GM12878 (cell line): ENCODE results near the gene IL3. TPM values are rescaled to one million over a fixed set of nuclear protein-coding genes. Genes with fewer than 3 reads are reported as not detected.

ENCODE experiments used
- ATAC-seq: fragments of 200-7000 bp; cut with Tn5 transposase; 3 replicates; pipeline ENCODE4 v1.9.1; 2020; ENCODE audit warnings: mild to moderate bottlenecking, moderate library complexity
- BruUV-seq: library from RNA; stranded (reverse); fragments of 400-500 nt; replicated peaks from 2 replicates; lab custom pipeline; 2021; lab: Mats Ljungman, UMichigan
- CTCF ChIA-PET: fragments of 300-600 bp; sonication (Branson Sonifier 250); formaldehyde crosslinking; extraction: SDS; loops from one replicate; lab custom pipeline; 2021; ENCODE audit warnings: inconsistent platforms; lab: Yijun Ruan, JAX
- POLR2A ChIA-PET: fragments of 350-600 bp; formaldehyde crosslinking; extraction: SDS; loops from one replicate; lab custom pipeline; 2021; ENCODE audit warnings: inconsistent platforms; lab: Charles Lee
- RAD21 ChIA-PET: fragments of 300-600 bp; sonication (Branson Sonifier 250); formaldehyde crosslinking; loops from one replicate; lab custom pipeline; 2023; ENCODE audit warnings: antibody characterized with exemption; ENCODE audit not compliant: unreplicated experiment; lab: Charles Lee
- SMC1A ChIA-PET: fragments of 300-600 bp; sonication (Branson Sonifier 250); formaldehyde crosslinking; loops from one replicate; lab custom pipeline; 2023; ENCODE audit not compliant: unreplicated experiment, uncharacterized antibody; lab: Charles Lee
- DNase-seq: peaks from one replicate; pipeline ENCODE4 v3.0.0-alpha.2; 2011; ENCODE audit warnings: low read depth, low spot score
- FAIRE-seq: peaks from 3 replicates; lab custom pipeline; 2011; peaks lifted over from hg19 to GRCh38; lab: Jason Lieb, UNC
- H2AFZ ChIP-seq: 2 replicates; pipeline ENCODE4 v1.6.0; 2011; ENCODE audit warnings: low read depth, low read length, control low read depth; ENCODE audit not compliant: control insufficient read depth
- H3K27ac ChIP-seq: 2 replicates; pipeline ENCODE4 v1.5.1; 2011; ENCODE audit warnings: control low read depth; ENCODE audit not compliant: control insufficient read depth, insufficient read depth
- H3K27me3 ChIP-seq, 2 experiments: replicated peaks in 1 of 2; 2 replicates each; pipeline versions ENCODE4 v1.6.0 to v1.6.1; 2011; ENCODE audit warnings: low read length in 1 of 2; ENCODE audit not compliant: control insufficient read depth in 2 of 2, insufficient read depth in 2 of 2
- H3K36me3 ChIP-seq, 2 experiments: 2 replicates each; pipeline ENCODE4 v1.5.1; 2011; ENCODE audit warnings: low read length in 1 of 2; ENCODE audit not compliant: control insufficient read depth in 2 of 2, insufficient read depth in 2 of 2
- H3K4me1 ChIP-seq: 2 replicates; pipeline ENCODE4 v1.6.1; 2011; ENCODE audit warnings: mild to moderate bottlenecking, low read length, moderate library complexity, mixed read lengths; ENCODE audit not compliant: control insufficient read depth, insufficient read depth
- H3K4me2 ChIP-seq: 2 replicates; pipeline ENCODE4 v1.6.0; 2011; ENCODE audit warnings: control low read depth; ENCODE audit not compliant: control insufficient read depth, insufficient read depth
- H3K4me3 ChIP-seq: fragments of 200-600 bp; sonication (generic); 2 replicates; pipeline ENCODE4 v1.5.1; 2016
- H3K79me2 ChIP-seq: 2 replicates; pipeline ENCODE4 v1.6.0; 2011; ENCODE audit warnings: low read length; ENCODE audit not compliant: control insufficient read depth, insufficient read depth
- H3K9ac ChIP-seq: 2 replicates; pipeline ENCODE4 v1.8.0; 2011; ENCODE audit warnings: low read length, control low read depth, mixed read lengths; ENCODE audit not compliant: control insufficient read depth, insufficient read depth
- H3K9me3 ChIP-seq: replicated peaks from 3 replicates; pipeline ENCODE4 v1.5.1; 2011; ENCODE audit warnings: mild to moderate bottlenecking, low read length; ENCODE audit not compliant: control insufficient read depth, insufficient read depth
- H4K20me1 ChIP-seq: 2 replicates; pipeline ENCODE4 v1.6.0; 2011; ENCODE audit not compliant: control insufficient read depth, insufficient read depth
- CBX3 ChIP-seq: fragments of 200-600 bp; sonication (generic); IDR thresholded peaks from 2 replicates; pipeline ENCODE4 v1.6.1; 2016; ENCODE audit warnings: low read depth, borderline replicate concordance
- CTCF ChIP-seq, 3 experiments: IDR thresholded peaks in 2 of 3; conservative IDR thresholded peaks in 1 of 3; 2 replicates each; pipeline ENCODE4 v1.5.1; 2011; ENCODE audit warnings: low read depth in 3 of 3, low read length in 3 of 3, mild to moderate bottlenecking in 3 of 3, control low read depth in 2 of 3, moderate library complexity in 2 of 3, inconsistent platforms in 1 of 3, mixed read lengths in 1 of 3; ENCODE audit not compliant: control insufficient read depth in 2 of 3, insufficient read depth in 1 of 3; ENCODE audit errors: extremely low read depth in 1 of 3
- ELK1 ChIP-seq: IDR thresholded peaks from 2 replicates; pipeline ENCODE4 v1.6.1; 2012; ENCODE audit warnings: low read depth, low read length, improper control_type of control experiment
- HSF1 ChIP-seq: fragments of 150-350 bp; IDR thresholded peaks from 2 replicates; pipeline ENCODE4 v1.6.1; 2014; ENCODE audit warnings: mild to moderate bottlenecking, low read depth, low read length
- IRF3 ChIP-seq: fragments of 450-650 bp; IDR thresholded peaks from 2 replicates; pipeline ENCODE4 v1.6.1; 2014; ENCODE audit warnings: mild to moderate bottlenecking
- IRF5 ChIP-seq: fragments of 450-650 bp; IDR thresholded peaks from 2 replicates; pipeline ENCODE4 v1.6.1; 2017; ENCODE audit warnings: borderline replicate concordance
- MAX ChIP-seq: IDR thresholded peaks from 2 replicates; pipeline ENCODE4 v1.6.1; 2012; ENCODE audit warnings: low read depth, low read length, improper control_type of control experiment
- NFIC ChIP-seq: IDR thresholded peaks from 2 replicates; pipeline ENCODE4 v1.6.1; 2012; ENCODE audit warnings: low read depth, mild to moderate bottlenecking, inconsistent platforms, low read length, moderate library complexity
- RBBP5 ChIP-seq: fragments of 200-600 bp; sonication (generic); conservative IDR thresholded peaks from 2 replicates; pipeline ENCODE4 v1.6.1; 2016
- SKIL ChIP-seq: fragments of 450-650 bp; IDR thresholded peaks from 2 replicates; pipeline ENCODE4 v1.6.1; 2017; ENCODE audit warnings: mild to moderate bottlenecking, low read depth, inconsistent platforms; ENCODE audit not compliant: poor library complexity, severe bottlenecking
- SMARCA5 ChIP-seq: fragments of 450-650 bp; IDR thresholded peaks from 2 replicates; pipeline ENCODE4 v1.6.1; 2017; ENCODE audit warnings: mild to moderate bottlenecking
- SUPT20H ChIP-seq: IDR thresholded peaks from 2 replicates; pipeline ENCODE4 v1.6.1; 2011; ENCODE audit warnings: low read depth, mild to moderate bottlenecking, low read length, moderate library complexity, borderline replicate concordance; ENCODE audit not compliant: control insufficient read depth
- WGBS: methylation state at CpG from one replicate; pipeline ENCODE4 v1.1.6; 2016; ENCODE audit warnings: low lambda C conversion rate; ENCODE audit not compliant: insufficient replicate concordance, insufficient coverage; ENCODE audit errors: missing lambda C conversion rate; 5-methylcytosine and 5-hydroxymethylcytosine counted together
- in situ Hi-C: fragments of 300-500 bp; cut with MboI; formaldehyde crosslinking; loops from 9 replicates; pipeline ENCODE4 v1.14.3; 2018; ENCODE audit warnings: mixed read lengths
- intact Hi-C: fragments of 100-400 bp; cut with micrococcal nuclease; formaldehyde crosslinking; loops from one replicate; pipeline ENCODE4 v1.14.2; 2022; ENCODE audit not compliant: unreplicated experiment
- polyA plus RNA-seq, 11 experiments: library from polyadenylated mRNA; depleted of rRNA in 4 of 11; unstranded in 6 of 11; stranded (reverse) in 5 of 11; fragments of >200 nt; fragmentation: Nextera tagmentation in 4 of 11; fragmentation: Illumina TruSeq in 1 of 11; extraction: Ambion mirVana in 4 of 11; extraction: Trizol in 1 of 11; gene quantifications; 1 replicate in 1 of 11; 2 replicates in 10 of 11; pipeline versions ENCODE4 v1.2.1 to v1.2.3, GENCODE V29; 2011 to 2016; ENCODE audit warnings: inconsistent platforms in 2 of 11, missing spikeins in 2 of 11, low read depth in 1 of 11
- total RNA-seq, 4 experiments: library from RNA; depleted of rRNA in 3 of 4; stranded (reverse); fragments of >200 nt in 3 of 4; fragmentation: Illumina TruSeq in 1 of 4; extraction: Trizol in 1 of 4; gene quantifications; 2 replicates each; pipeline versions ENCODE4 v1.2.1 to v1.2.3, GENCODE V29; 2013 to 2021

The IL3 gene
- total and polyA plus RNA-seq, 10 of the 15 experiments (the other 5 are each of a cell fraction or from before 2014, with no cell fraction given) = not detected

- ATAC-seq = no peak
- no peaks in the 10 kb centered on the region for H3K36me3 ChIP-seq
- no peak overlapping the region for H3K4me2 ChIP-seq
- in situ Hi-C loops (no loop called here), intact Hi-C loops (no loop called here)
- SMC1A ChIA-PET = interaction anchor here (1.0 kb wide), 1 partner anchor 37 kb away, joined by 3 read pairs; no protein-coding TSS in a partner anchor
- H3K4me3 ChIP-seq = no peak overlapping the region
- POLR2A ChIA-PET = no interaction called here
- no peak for DNase-seq
- FAIRE-seq = no peak
- BruUV-seq = no TSS peak
- 47% methylated on average over 14 of the region's 14 CpGs for WGBS
- H3K27me3 ChIP-seq = peaks cover 0 to 2% of the 10 kb centered on the region in 2 experiments; a peak in 3 of 4 replicates
- no peaks in the 10 kb centered on the region for H4K20me1 ChIP-seq
- H3K9me3 ChIP-seq = no peaks in the 10 kb centered on the region
- H3K9ac ChIP-seq = no peak overlapping the region
- RAD21 ChIA-PET = no interaction called here
- H3K79me2 ChIP-seq = no peaks in the 10 kb centered on the region
- H3K4me1 ChIP-seq = no peaks in the 10 kb centered on the region
- no peak overlapping the region for H2AFZ ChIP-seq
- CTCF ChIA-PET = interaction anchor here (0.7 to 1.1 kb wide), 2 partner anchors 48 to 1240 kb away, joined by 3 read pairs; no protein-coding TSS in a partner anchor
- no peak overlapping the region for H3K27ac ChIP-seq
- no peak for TF ChIP-seq MAX
- TF ChIP-seq IRF3 = no peak
- no peak for TF ChIP-seq NFIC
- no peak for TF ChIP-seq HSF1
- TF ChIP-seq CTCF (IDR thresholded peaks at IDR 0.05 in 2 of 3, conservative IDR thresholded peaks at IDR 0.05 in 1 of 3; ENCODE audit: control insufficient read depth in 2 of 3, extremely low read depth in 1 of 3, insufficient read depth in 1 of 3, low read depth in 3 of 3, low read length in 3 of 3) = no peak
- TF ChIP-seq SUPT20H = no peak
- no peak for TF ChIP-seq SMARCA5
- no peak for TF ChIP-seq SKIL
- no peak for TF ChIP-seq IRF5
- no peak for TF ChIP-seq ELK1
- TF ChIP-seq CBX3 = no peak
- no peak for TF ChIP-seq RBBP5
Measured at GRCh38 chr5:132056610-132057497, 3.6 kb upstream of the IL3 start.
